Karpas-422 (cell line): Measurements from ENCODE around the gene CFAP221. TPM values are rescaled to one million over a fixed set of nuclear protein-coding genes. Genes with fewer than 3 reads are reported as not detected.

ENCODE experiments used
- DNase-seq: peaks from one replicate; pipeline ENCODE4 v3.0.0-alpha.2; 2015
- H2AFZ ChIP-seq: fragments of 200-600 bp; sonication (generic); 2 replicates; pipeline ENCODE4 v1.6.1; 2014; ENCODE audit warnings: antibody characterized with exemption, low read length, mixed read lengths
- H3K27ac ChIP-seq: fragments of 200-600 bp; sonication (generic); 2 replicates; pipeline ENCODE4 v1.5.1; 2014; ENCODE audit warnings: mild to moderate bottlenecking, low read length, moderate library complexity
- H3K27me3 ChIP-seq: fragments of 200-600 bp; sonication (generic); 2 replicates; pipeline ENCODE4 v1.6.1; 2014; ENCODE audit warnings: low read length, mixed read lengths
- H3K36me3 ChIP-seq: fragments of 200-600 bp; sonication (generic); 2 replicates; pipeline ENCODE4 v1.6.1; 2014; ENCODE audit warnings: low read length, mixed read lengths; ENCODE audit not compliant: insufficient read depth
- H3K4me1 ChIP-seq: fragments of 200-600 bp; sonication (generic); 2 replicates; pipeline ENCODE4 v1.6.1; 2014; ENCODE audit warnings: mild to moderate bottlenecking, low read length, mixed read lengths
- H3K4me2 ChIP-seq: fragments of 200-600 bp; sonication (generic); 2 replicates; pipeline ENCODE4 v1.6.1; 2014; ENCODE audit warnings: low read length, low read depth, mild to moderate bottlenecking; ENCODE audit not compliant: poor library complexity, severe bottlenecking
- H3K4me3 ChIP-seq: fragments of 200-600 bp; sonication (generic); 2 replicates; pipeline ENCODE4 v1.5.1; 2014; ENCODE audit warnings: mild to moderate bottlenecking, antibody characterized with exemption, low read length, mixed read lengths
- H3K79me2 ChIP-seq: fragments of 200-600 bp; sonication (generic); 2 replicates; pipeline ENCODE4 v1.6.1; 2014; ENCODE audit warnings: mild to moderate bottlenecking, low read length, mixed read lengths
- H3K9ac ChIP-seq: fragments of 200-600 bp; sonication (generic); 2 replicates; pipeline ENCODE4 v1.6.0; 2014; ENCODE audit warnings: low read length
- H3K9me2 ChIP-seq: fragments of 200-600 bp; sonication (generic), shearing (Covaris generic); replicated peaks from 2 replicates; pipeline ENCODE4 v1.6.0; 2014; ENCODE audit warnings: mild to moderate bottlenecking, low read length, moderate library complexity; ENCODE audit not compliant: insufficient read depth
- H3K9me3 ChIP-seq: fragments of 300-700, 200-600 bp; sonication (generic); 2 replicates; pipeline ENCODE4 v1.6.1; 2014; ENCODE audit warnings: low read length, mixed read lengths
- H4K20me1 ChIP-seq: fragments of 200-600 bp; sonication (generic); 2 replicates; pipeline ENCODE4 v1.6.1; 2014; ENCODE audit warnings: mild to moderate bottlenecking, antibody characterized with exemption, low read length, low read depth; ENCODE audit not compliant: insufficient read depth
- total RNA-seq: library from RNA; depleted of rRNA; stranded (reverse); fragments of >200 nt; shearing (Covaris generic); gene quantifications from 2 replicates; pipeline ENCODE4 v1.2.3, GENCODE V29; 2014; ENCODE audit warnings: low replicate concordance

The CFAP221 gene
- total RNA-seq, 1 experiment from 2014 or later: not detected

GRCh38 chr2:119553687-119554344 is 9.6 kb downstream of the CFAP221 start:
- H2AFZ ChIP-seq: no peak overlapping the region

DNA sequence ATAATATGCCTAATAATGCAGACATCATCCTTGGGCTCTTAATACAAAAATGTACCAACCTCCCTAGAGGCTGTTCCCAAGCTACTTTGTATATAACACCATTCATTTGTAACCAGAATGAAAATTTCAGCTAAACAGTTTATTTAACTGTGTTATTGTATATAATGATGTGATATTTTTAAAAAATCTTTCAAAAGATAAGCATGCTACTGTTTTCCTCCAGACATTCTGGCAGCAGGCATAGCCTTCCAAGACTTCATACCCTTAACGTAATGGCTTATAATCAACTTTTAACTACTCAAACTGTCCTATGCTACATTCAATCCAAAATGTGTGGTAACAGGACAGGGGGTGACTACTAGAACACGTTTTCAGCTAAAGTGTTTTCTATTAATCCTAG is 21.2 kb downstream of the CFAP221 start:
- no peak overlapping the region for H3K4me2 ChIP-seq
- H2AFZ ChIP-seq: no peak overlapping the region
- no peaks in the 10 kb centered on the region for H3K36me3 ChIP-seq
- no peak overlapping the region for H3K27ac ChIP-seq
- H4K20me1 ChIP-seq: no peaks in the 10 kb centered on the region
- H3K4me3 ChIP-seq: no peak overlapping the region
- no peaks in the 10 kb centered on the region for H3K27me3 ChIP-seq
- no peaks in the 10 kb centered on the region for H3K79me2 ChIP-seq
- no peaks in the 10 kb centered on the region for H3K9me3 ChIP-seq
- no peaks in the 10 kb centered on the region; the same call in 1 of the 2 replicates for H3K4me1 ChIP-seq
- no peaks in the 10 kb centered on the region for H3K9me2 ChIP-seq
- H3K9ac ChIP-seq: no peak overlapping the region
- DNase-seq: no peak

More at GRCh38 chr2:119553687-119554344, 9.6 kb downstream of the CFAP221 start:
- H3K4me2 ChIP-seq: no peak overlapping the region
- H3K4me3 ChIP-seq: no peak overlapping the region
- H3K27ac ChIP-seq: no peak overlapping the region
- H3K9ac ChIP-seq: no peak overlapping the region
- DNase-seq: no peak
- H3K36me3 ChIP-seq: no peaks in the 10 kb centered on the region
- H4K20me1 ChIP-seq: no peaks in the 10 kb centered on the region
- H3K9me2 ChIP-seq: no peaks in the 10 kb centered on the region
- H3K79me2 ChIP-seq: no peaks in the 10 kb centered on the region
- H3K9me3 ChIP-seq: no peaks in the 10 kb centered on the region
- H3K27me3 ChIP-seq: no peaks in the 10 kb centered on the region
- H3K4me1 ChIP-seq: no peaks in the 10 kb centered on the region

GRCh38 chr2:119567292-119567691 is 23.0 kb downstream of the CFAP221 start:
- H3K27ac ChIP-seq: no peak overlapping the region
- no peaks in the 10 kb centered on the region for H3K79me2 ChIP-seq
- DNase-seq: no peak
- no peak overlapping the region for H3K4me2 ChIP-seq
- no peaks in the 10 kb centered on the region for H4K20me1 ChIP-seq
- no peak overlapping the region for H2AFZ ChIP-seq
- H3K36me3 ChIP-seq: no peaks in the 10 kb centered on the region
- H3K9me2 ChIP-seq: no peaks in the 10 kb centered on the region
- H3K9me3 ChIP-seq: no peaks in the 10 kb centered on the region
- H3K4me3 ChIP-seq: no peak overlapping the region
- no peak overlapping the region for H3K9ac ChIP-seq
- no peaks in the 10 kb centered on the region for H3K27me3 ChIP-seq
- H3K4me1 ChIP-seq: no peaks in the 10 kb centered on the region; the same call in 1 of the 2 replicates

DNA sequence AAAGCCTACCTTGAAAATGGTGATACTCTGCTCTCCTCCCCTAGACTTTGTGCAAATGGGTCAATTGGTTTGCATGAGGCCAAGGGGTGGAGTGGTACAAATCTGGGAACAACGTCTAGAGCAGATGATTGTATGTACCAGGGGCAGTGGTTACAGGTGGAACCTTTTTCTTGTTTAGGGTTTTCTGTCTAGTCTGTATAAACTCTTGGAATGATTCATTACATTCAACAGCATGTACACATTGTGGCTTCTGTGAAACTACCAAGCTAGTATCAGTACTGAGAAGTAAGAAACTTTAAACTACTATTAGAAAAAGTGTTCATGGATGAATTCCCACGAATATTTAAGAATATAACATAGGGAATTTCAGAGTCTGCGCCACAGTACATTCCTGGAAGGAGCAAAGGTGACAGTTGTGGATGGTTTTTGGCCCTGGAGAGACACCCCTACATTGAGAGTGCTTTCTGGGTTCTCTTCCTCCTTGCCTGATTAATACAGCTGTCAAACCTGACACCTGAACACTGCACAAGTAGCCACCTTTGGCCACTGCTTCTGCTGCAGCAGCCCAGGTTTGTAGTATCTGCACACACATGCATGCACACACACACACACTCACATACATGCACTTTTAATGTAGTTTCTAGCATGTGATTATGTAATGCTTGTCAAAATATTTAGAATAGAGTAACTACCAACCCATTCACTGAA is 30.0 kb downstream of the CFAP221 start:
- Histone ChIP-seq H4K20me1 (no peaks in the 10 kb centered on the region), H3K36me3 (no peaks in the 10 kb centered on the region)

DNA sequence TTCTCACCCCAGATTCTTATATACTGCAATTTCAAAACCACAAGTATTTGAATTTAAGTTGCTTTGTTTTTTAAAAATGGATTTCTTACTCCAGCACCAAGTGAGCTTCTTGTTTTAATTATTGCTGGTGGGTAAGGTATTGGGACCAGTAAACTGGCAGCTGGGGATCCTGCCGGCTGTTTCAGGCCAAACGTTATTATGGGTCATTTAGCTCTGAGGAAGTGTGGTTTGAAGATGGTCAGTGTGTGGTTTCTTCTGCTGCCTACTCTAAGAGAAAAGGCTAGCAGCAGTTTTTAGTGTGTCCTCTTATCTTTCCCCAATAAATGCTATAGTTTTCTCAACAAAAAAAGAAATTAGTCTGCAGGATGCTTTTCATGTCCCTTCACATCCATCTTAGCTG is 30.6 kb downstream of the CFAP221 start:
- H3K9me2 ChIP-seq: no peaks in the 10 kb centered on the region
- H3K4me3 ChIP-seq: no peak overlapping the region
- H3K27me3 ChIP-seq: no peaks in the 10 kb centered on the region

More for the DNA sequence above, 30.0 kb downstream of the CFAP221 start:
- Histone ChIP-seq H3K4me2 (no peak overlapping the region), H3K79me2 (no peaks in the 10 kb centered on the region), H3K9ac (no peak overlapping the region), H3K4me1 (no peaks in the 10 kb centered on the region), H3K27ac (no peak overlapping the region), H3K9me2 (no peaks in the 10 kb centered on the region), H3K9me3 (no peaks in the 10 kb centered on the region), H3K27me3 (no peaks in the 10 kb centered on the region), H3K4me3 (no peak overlapping the region), H2AFZ (no peak overlapping the region)
- DNase-seq: no peak

GRCh38 chr2:119575439-119575838 is 31.2 kb downstream of the CFAP221 start:
- no peaks in the 10 kb centered on the region for H3K9me3 ChIP-seq
- H3K79me2 ChIP-seq: no peaks in the 10 kb centered on the region
- H3K4me3 ChIP-seq: no peak overlapping the region
- no peaks in the 10 kb centered on the region for H4K20me1 ChIP-seq
- H3K9me2 ChIP-seq: no peaks in the 10 kb centered on the region
- no peak for DNase-seq
- H3K27me3 ChIP-seq: no peaks in the 10 kb centered on the region
- no peak overlapping the region for H3K9ac ChIP-seq
- H3K4me2 ChIP-seq: no peak overlapping the region
- H3K4me1 ChIP-seq: no peaks in the 10 kb centered on the region
- H3K27ac ChIP-seq: no peak overlapping the region
- H2AFZ ChIP-seq: no peak overlapping the region
- H3K36me3 ChIP-seq: no peaks in the 10 kb centered on the region

More for the DNA sequence above, 30.6 kb downstream of the CFAP221 start:
- H3K9ac ChIP-seq: no peak overlapping the region
- no peaks in the 10 kb centered on the region for H3K79me2 ChIP-seq
- H3K36me3 ChIP-seq: no peaks in the 10 kb centered on the region
- H2AFZ ChIP-seq: no peak overlapping the region
- no peak for DNase-seq
- no peaks in the 10 kb centered on the region for H3K9me3 ChIP-seq
- H4K20me1 ChIP-seq: no peaks in the 10 kb centered on the region
- no peaks in the 10 kb centered on the region for H3K4me1 ChIP-seq
- H3K27ac ChIP-seq: no peak overlapping the region
- H3K4me2 ChIP-seq: no peak overlapping the region

DNA sequence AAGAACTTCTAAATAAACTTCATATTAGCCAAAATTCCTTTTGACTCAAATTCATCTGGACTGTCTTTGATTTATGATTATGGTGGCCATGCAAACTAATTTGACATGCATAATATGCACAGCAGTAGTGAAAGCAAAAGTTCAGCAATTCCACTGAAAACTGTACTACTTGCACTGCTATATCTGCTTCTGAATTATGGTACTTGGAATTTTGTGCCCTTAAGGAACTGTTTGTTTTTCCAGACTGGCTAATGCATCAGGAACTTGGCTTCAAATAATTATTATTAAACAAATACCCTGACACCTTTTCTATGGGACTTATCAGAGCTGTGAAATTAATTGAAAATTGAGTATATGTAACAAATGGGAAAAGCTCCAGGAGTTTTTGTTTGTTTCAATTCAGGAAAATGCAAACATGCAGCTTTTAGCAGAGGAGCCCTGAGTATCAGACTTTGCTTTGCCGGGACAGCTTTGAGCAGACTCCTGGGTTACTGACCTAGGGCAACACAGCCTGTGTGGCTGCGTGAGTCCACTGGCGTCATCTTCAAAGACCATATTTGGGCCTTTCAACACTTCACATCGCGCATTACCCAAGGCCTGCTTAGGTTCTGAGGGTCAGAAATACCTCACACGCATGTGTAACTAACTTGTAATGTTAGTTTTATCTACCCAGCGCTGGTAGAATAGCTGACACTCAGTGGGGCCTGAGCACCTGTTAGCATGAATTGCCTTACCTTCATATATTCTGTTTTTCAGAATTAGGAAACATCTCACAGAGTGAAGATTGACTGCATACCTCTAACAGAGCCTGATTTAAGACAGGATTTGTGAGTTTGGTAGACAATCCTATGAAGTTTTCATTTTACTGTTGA is 35.4 kb downstream of the CFAP221 start:
- Histone ChIP-seq H3K27ac (no peak overlapping the region), H3K4me3 (no peak overlapping the region), H3K4me1 (no peaks in the 10 kb centered on the region), H4K20me1 (no peaks in the 10 kb centered on the region), H3K36me3 (no peaks in the 10 kb centered on the region), H3K9me3 (no peaks in the 10 kb centered on the region), H3K79me2 (no peaks in the 10 kb centered on the region), H2AFZ (no peak overlapping the region), H3K4me2 (no peak overlapping the region), H3K9me2 (no peaks in the 10 kb centered on the region), H3K27me3 (no peaks in the 10 kb centered on the region), H3K9ac (no peak overlapping the region)
- DNase-seq: no peak

DNA sequence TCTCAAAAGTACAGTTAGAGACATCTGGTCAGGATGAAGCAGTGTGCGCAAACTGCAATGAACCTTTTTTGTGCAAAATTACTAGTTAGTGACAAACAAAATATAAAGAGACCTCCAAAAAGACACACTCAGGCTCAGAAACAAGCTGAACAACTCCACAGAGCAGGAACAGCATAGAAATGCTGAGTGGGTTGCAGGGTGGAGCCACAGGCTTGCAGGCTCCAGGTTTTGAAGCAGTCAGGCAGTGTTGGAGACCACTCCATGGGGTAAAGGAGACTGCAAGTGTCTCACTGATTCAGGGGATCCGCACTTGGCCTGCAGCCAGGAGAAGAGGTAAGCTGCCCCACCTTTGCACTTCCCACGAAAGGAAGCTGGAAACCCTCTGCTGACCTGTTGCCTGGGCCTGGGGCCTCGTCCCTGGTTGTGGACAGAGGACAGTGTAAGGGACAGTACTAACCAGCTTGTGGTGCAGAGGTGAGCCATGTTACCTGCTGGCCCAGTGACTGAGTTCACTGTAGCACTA is 36.4 kb downstream of the CFAP221 start:
- Histone ChIP-seq H3K36me3 (no peaks in the 10 kb centered on the region), H3K9me2 (no peaks in the 10 kb centered on the region), H4K20me1 (no peaks in the 10 kb centered on the region), H3K27ac (no peak overlapping the region), H2AFZ (no peak overlapping the region), H3K9ac (no peak overlapping the region), H3K9me3 (no peaks in the 10 kb centered on the region), H3K4me1 (no peaks in the 10 kb centered on the region), H3K27me3 (no peaks in the 10 kb centered on the region), H3K4me2 (no peak overlapping the region), H3K4me3 (no peak overlapping the region), H3K79me2 (no peaks in the 10 kb centered on the region)
- DNase-seq: no peak
